ENCODE measurements around the gene NBPF4. TPM values are rescaled to one million over a fixed set of nuclear protein-coding genes. Genes with fewer than 3 reads are reported as not detected.
"Not testable (repeated sequence)": the region's sequence is repeated elsewhere in the genome, so short reads cannot be mapped to it uniquely, and the experiment has no call there.

Gene NBPF4
- total and polyA plus RNA-seq, 4 donors, result 0.01 TPM; not detected in 3

DNA sequence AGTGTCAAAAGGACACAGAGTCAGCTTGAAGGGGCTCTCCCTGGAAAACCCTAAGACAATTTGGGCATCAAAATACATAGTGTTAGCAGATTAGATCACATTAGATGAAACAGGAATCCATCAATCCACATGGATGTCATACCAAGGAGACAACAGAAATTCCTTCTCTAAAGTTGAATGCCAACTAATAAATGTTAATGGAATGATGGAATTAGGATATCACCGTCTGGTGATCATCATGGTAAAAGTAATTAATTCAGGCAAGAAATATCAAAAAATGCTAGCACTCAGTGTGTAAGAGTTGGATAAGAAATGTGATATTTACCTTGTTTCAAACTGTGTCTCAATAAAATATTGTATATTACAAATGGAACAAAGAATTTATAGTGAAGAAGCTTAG, 32.9 kb downstream of the NBPF4 start:
- peaks cover 0 to 5% (median 0%) of the 10 kb centered on the region in 3 donors for H3K27me3 ChIP-seq (ENCODE audit: control insufficient read depth in 3 of 3, insufficient read depth in 3 of 3, low read length in 2 of 3)
- no peak for ATAC-seq (ENCODE audit: insufficient read depth, low FRiP score)
- WGBS, 2 donors, result 90 to 98% methylated on average over 1 of the region's 1 CpG
- H3K4me3 ChIP-seq, result no peak overlapping the region
- no peaks in the 10 kb centered on the region for H3K36me3 ChIP-seq (ENCODE audit: control insufficient read depth in 4 of 4, insufficient read depth in 4 of 4, low read length in 4 of 4)
- no peak for DNase-seq
- H3K9me3 ChIP-seq (ENCODE audit: control insufficient read depth in 4 of 4, insufficient read depth in 3 of 4, low read length in 3 of 4), result no peaks in the 10 kb centered on the region
- TF ChIP-seq CTCF (IDR thresholded peaks at IDR 0.05; ENCODE audit: control extremely low read depth, extremely low read depth), result no peak
- no peaks in the 10 kb centered on the region for H3K4me1 ChIP-seq (ENCODE audit: control insufficient read depth in 5 of 5, insufficient read depth in 5 of 5, low read length in 5 of 5)
- H3K9ac ChIP-seq (ENCODE audit: insufficient read depth in 1 of 2, low read length in 2 of 2), result no peak overlapping the region
- H3K27ac ChIP-seq (ENCODE audit: low read depth in 1 of 2, low read length in 1 of 2), result no peak overlapping the region

DNA sequence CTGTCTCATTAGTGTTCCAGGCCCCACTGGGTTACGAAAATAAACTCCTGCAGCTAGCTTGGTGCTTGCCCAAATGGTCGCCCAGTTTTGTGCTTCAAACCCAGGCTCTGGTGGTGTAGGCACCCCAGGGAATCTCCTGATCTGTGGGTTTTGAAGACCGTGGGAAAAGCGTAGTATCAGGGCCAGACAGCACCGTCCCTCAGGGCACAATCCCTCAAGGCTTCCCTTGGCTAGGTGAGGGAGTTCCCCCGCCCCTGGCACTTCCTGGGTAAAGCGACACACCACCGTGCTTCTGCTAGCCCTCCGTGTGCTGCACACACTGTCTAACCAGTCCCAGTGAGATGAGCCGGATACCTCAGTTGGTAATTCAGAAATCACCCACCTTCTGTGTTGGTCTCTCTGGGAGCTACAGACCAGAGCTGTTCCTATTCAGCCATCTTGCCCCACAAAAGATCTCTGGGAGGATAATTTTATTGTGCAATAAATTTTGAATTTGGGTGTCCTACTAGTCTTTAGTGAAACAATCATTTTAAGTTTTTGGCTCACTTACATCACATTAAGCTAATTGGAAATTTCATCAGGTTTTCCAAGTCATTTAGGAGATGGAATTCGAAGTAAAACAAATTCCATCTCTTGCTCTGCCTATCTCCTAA, 34.3 kb downstream of the NBPF4 start:
- Histone ChIP-seq H3K4me3 (no peak overlapping the region), H3K9ac (ENCODE audit: insufficient read depth in 1 of 2, low read length in 2 of 2) (no peak overlapping the region), H3K4me1 (ENCODE audit: control insufficient read depth in 5 of 5, insufficient read depth in 5 of 5, low read length in 5 of 5) (no peaks in the 10 kb centered on the region), H3K27ac (ENCODE audit: low read depth in 1 of 2, low read length in 1 of 2) (no peak overlapping the region), H3K36me3 (ENCODE audit: control insufficient read depth in 4 of 4, insufficient read depth in 4 of 4, low read length in 4 of 4) (no peaks in the 10 kb centered on the region), H3K9me3 (ENCODE audit: control insufficient read depth in 4 of 4, insufficient read depth in 3 of 4, low read length in 3 of 4) (no peaks in the 10 kb centered on the region), H3K27me3 (ENCODE audit: control insufficient read depth in 3 of 3, insufficient read depth in 3 of 3, low read length in 2 of 3) (peaks cover 0 to 5% (median 0%) of the 10 kb centered on the region in 3 donors)
- WGBS, 2 donors, result 80 to 87% methylated on average over 11 of the region's 11 CpGs
- DNase-seq, result no peak
- no peak for TF ChIP-seq CTCF (IDR thresholded peaks at IDR 0.05; ENCODE audit: control extremely low read depth, extremely low read depth)
- ATAC-seq (ENCODE audit: insufficient read depth, low FRiP score), result no peak

GRCh38 chr1:108208724-108209446, 35.0 kb downstream of the NBPF4 start:
- ATAC-seq (ENCODE audit: insufficient read depth, low FRiP score) (no peak), DNase-seq (peak; percentile 59 to 75 (median 73))
- WGBS, 2 donors, result 72 to 76% methylated on average over 11 of the region's 11 CpGs
- no peak for TF ChIP-seq CTCF (IDR thresholded peaks at IDR 0.05; ENCODE audit: control extremely low read depth, extremely low read depth)
- Histone ChIP-seq H3K27me3 (ENCODE audit: control insufficient read depth in 3 of 3, insufficient read depth in 3 of 3, low read length in 2 of 3) (peaks cover 0 to 3% (median 0%) of the 10 kb centered on the region in 3 donors), H3K36me3 (ENCODE audit: control insufficient read depth in 4 of 4, insufficient read depth in 4 of 4, low read length in 4 of 4) (no peaks in the 10 kb centered on the region), H3K9ac (ENCODE audit: insufficient read depth in 1 of 2, low read length in 2 of 2) (no peak overlapping the region), H3K4me3 (no peak overlapping the region), H3K27ac (ENCODE audit: low read depth in 1 of 2, low read length in 1 of 2) (no peak overlapping the region), H3K9me3 (ENCODE audit: control insufficient read depth in 4 of 4, insufficient read depth in 3 of 4, low read length in 3 of 4) (no peaks in the 10 kb centered on the region), H3K4me1 (ENCODE audit: control insufficient read depth in 5 of 5, insufficient read depth in 5 of 5, low read length in 5 of 5) (no peaks in the 10 kb centered on the region)

DNA sequence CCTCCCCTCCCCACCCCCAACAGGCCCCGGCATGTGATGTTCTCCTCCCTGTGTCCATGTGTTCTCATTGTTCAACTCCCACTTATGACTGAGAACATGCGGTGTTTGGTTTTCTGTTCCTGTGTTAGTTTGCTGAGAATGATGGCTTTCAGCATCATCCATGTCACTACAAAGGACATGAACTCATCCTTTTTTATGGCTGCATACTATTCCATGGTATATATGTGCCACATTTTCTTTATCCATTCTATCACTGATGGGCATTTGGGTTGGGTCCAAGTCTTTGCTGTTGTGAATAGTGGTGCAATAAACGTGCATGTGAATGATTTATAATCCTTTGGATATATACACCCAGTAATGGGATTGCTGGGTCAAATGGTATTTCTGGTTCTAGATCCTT, 40.3 kb downstream of the NBPF4 start:
- not testable (repeated sequence) for H3K4me3 ChIP-seq; H3K9me3 ChIP-seq (ENCODE audit: control insufficient read depth in 4 of 4, insufficient read depth in 3 of 4, low read length in 3 of 4); H3K36me3 ChIP-seq (ENCODE audit: control insufficient read depth in 4 of 4, insufficient read depth in 4 of 4, low read length in 4 of 4); H3K27me3 ChIP-seq (ENCODE audit: control insufficient read depth in 3 of 3, insufficient read depth in 3 of 3, low read length in 2 of 3); H3K9ac ChIP-seq (ENCODE audit: insufficient read depth in 1 of 2, low read length in 2 of 2); DNase-seq; ATAC-seq (ENCODE audit: insufficient read depth, low FRiP score); H3K27ac ChIP-seq (ENCODE audit: low read depth in 1 of 2, low read length in 1 of 2)
- 89 to 91% methylated on average over 3 of the region's 3 CpGs for WGBS, 2 donors
- peaks cover 0 to 26% (median 7%) of the 10 kb centered on the region in 5 donors for H3K4me1 ChIP-seq (ENCODE audit: control insufficient read depth in 5 of 5, insufficient read depth in 5 of 5, low read length in 5 of 5)
